HG03108 (cell line): ENCODE measurements around the gene BAAT.

Source experiments
- ATAC-seq: cut with Tn5 transposase; IDR thresholded peaks from one replicate; pipeline ENCODE4 v1.9.1; 2021; ENCODE audit warnings: moderate library complexity; ENCODE audit not compliant: unreplicated experiment

Gene BAAT

GRCh38 chr9:101324245-101324804, 60.5 kb downstream of the BAAT start:
- no peak for ATAC-seq

- no peak for ATAC-seq
Measured at GRCh38 chr9:101323129-101323528, 61.7 kb downstream of the BAAT start.

GRCh38 chr9:101317735-101318134, 67.1 kb downstream of the BAAT start:
- ATAC-seq: no peak

GRCh38 chr9:101315112-101315450, 69.7 kb downstream of the BAAT start:
- ATAC-seq: no peak

GRCh38 chr9:101312661-101313060, 72.1 kb downstream of the BAAT start:
- no peak for ATAC-seq

- ATAC-seq: peak; percentile 84
Measured at GRCh38 chr9:101311758-101312420, 72.9 kb downstream of the BAAT start.

GRCh38 chr9:101311191-101311590, 73.6 kb downstream of the BAAT start:
- ATAC-seq: no peak
